GM21529 (cell line): ENCODE measurements around the gene ANXA11.
"Not testable (repeated sequence)": the region's sequence is repeated elsewhere in the genome, so short reads cannot be mapped to it uniquely, and the experiment has no call there.

Experiments used
- ATAC-seq: cut with Tn5 transposase; IDR thresholded peaks from one replicate; pipeline ENCODE4 v1.9.1; 2021; ENCODE audit not compliant: unreplicated experiment

The ANXA11 gene

GRCh38 chr10:80210259-80210658 is 4.9 kb upstream of the ANXA11 start:
- no peak for ATAC-seq

- ATAC-seq: no peak
These were observed 2.5 kb upstream of the ANXA11 start for GRCh38 chr10:80207768-80208370.

GRCh38 chr10:80206277-80206655 is 929 bp upstream of the ANXA11 start:
- no peak for ATAC-seq

- peak; percentile 35 for ATAC-seq
These were observed 460 bp downstream of the ANXA11 start for GRCh38 chr10:80204677-80205476.

- no peak for ATAC-seq
These were observed 1.3 kb downstream of the ANXA11 start for GRCh38 chr10:80203835-80204676.

- ATAC-seq: peak; percentile 70
These were observed 2.2 kb downstream of the ANXA11 start for GRCh38 chr10:80202934-80203834.

- not testable (repeated sequence) for ATAC-seq
These were observed 2.8 kb downstream of the ANXA11 start for GRCh38 chr10:80202530-80202929.

- ATAC-seq: no peak
These were observed 3.7 kb downstream of the ANXA11 start for GRCh38 chr10:80201608-80202141.

GRCh38 chr10:80200687-80201086 is 4.7 kb downstream of the ANXA11 start:
- no peak for ATAC-seq

GRCh38 chr10:80200259-80200658 is 5.1 kb downstream of the ANXA11 start:
- no peak for ATAC-seq

GRCh38 chr10:80199828-80200227 is 5.5 kb downstream of the ANXA11 start:
- ATAC-seq: no peak

- no peak for ATAC-seq
These were observed 7.1 kb downstream of the ANXA11 start for GRCh38 chr10:80197972-80198916.

GRCh38 chr10:80196950-80197315 is 8.4 kb downstream of the ANXA11 start:
- peak; percentile 9 for ATAC-seq

- ATAC-seq: peak; percentile 86
These were observed 8.9 kb downstream of the ANXA11 start for GRCh38 chr10:80196270-80196949.

- no peak for ATAC-seq
These were observed 10.2 kb downstream of the ANXA11 start for GRCh38 chr10:80195046-80195574.

- no peak for ATAC-seq
These were observed 10.8 kb downstream of the ANXA11 start for GRCh38 chr10:80194373-80195045.

- ATAC-seq: no peak
These were observed 12.8 kb downstream of the ANXA11 start for GRCh38 chr10:80192553-80192952.
